Activated CD8-positive, alpha-beta memory T cell treated with anti-CD3 and anti-CD28 coated beads for 1 hour (primary cell): ENCODE data around the gene EVPL.
"Not testable (repeated sequence)": the region's sequence is repeated elsewhere in the genome, so short reads cannot be mapped to it uniquely, and the experiment has no call there.

Experiments used
- DNase-seq, 2 donors: peaks; one replicate each; pipeline ENCODE4 v3.0.0-alpha.2; 2020; ENCODE audit warnings: low read depth in 1 of 2; ENCODE audit errors: extremely low read depth in 1 of 2

EVPL gene

GRCh38 chr17:75970626-75971025 is 56.5 kb downstream of the EVPL start:
- no peak for DNase-seq

DNA sequence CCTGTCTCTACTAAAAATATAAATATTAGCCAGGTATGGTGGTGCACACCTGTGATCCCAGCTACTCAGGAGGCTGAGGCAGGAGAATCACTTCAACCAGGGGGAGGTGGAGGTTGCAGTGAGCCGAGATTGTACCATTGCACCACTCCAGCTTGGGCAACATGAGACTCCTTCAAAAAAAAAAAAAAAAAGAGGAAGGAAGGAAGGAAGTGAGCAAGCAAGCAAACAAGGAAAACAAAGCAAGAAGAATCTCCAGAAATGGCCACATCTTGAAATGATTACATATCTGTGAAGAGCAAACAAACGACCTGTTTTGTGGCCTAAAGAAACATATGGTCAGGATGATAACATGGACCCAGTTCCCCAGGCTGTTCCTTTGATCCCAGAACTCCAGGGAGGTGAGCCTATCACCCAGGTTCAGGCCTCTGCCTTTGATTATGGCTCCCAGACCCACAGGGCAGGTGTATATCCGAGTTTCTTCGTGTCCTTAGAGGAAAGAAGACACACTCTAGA is 57.0 kb downstream of the EVPL start:
- no peak for DNase-seq

- not testable (repeated sequence) for DNase-seq
Observed at GRCh38 chr17:75969044-75969443, 58.1 kb downstream of the EVPL start.

DNA sequence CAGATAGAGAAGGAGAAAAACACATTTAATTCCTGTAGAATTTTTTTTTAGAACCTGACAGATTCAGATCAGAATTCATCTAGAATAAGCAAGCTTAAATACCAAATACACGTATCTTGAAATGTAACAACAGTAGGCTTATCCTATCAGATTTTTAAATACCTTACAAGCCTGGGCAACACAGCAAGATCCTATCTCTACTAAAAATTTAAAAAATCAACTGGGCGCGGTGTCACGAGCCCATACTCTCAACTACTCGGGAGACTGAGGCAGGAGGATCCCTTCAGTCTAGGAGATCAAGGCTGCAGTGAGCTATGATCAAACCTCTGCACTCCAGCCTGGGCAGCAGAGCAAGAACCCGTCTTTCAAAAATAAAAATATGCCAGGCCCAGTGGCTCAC is 61.6 kb downstream of the EVPL start:
- no peak for DNase-seq

GRCh38 chr17:75959839-75960511 is 67.1 kb downstream of the EVPL start:
- no peak for DNase-seq

- DNase-seq, result no peak
Observed at GRCh38 chr17:75959051-75959838, 67.9 kb downstream of the EVPL start.
